Heart left ventricle (tissue), 16 donors: ENCODE results near the gene KCNJ5. TPM values are rescaled to one million over a fixed set of nuclear protein-coding genes. Genes with fewer than 3 reads are reported as not detected.
A peak's percentile ranks its signal among the peaks of the same experiment; 100 is the strongest.

Experiments
- ATAC-seq, 4 donors: fragments of 200-7000 bp; cut with Tn5 transposase; one replicate each; pipeline ENCODE4 v1.9.1; 2020 to 2022; ENCODE audit warnings: moderate library complexity in 4 of 4, mild to moderate bottlenecking in 3 of 4, moderate number of reproducible peaks in 1 of 4
- DNase-seq, 5 donors: peaks; one replicate each; pipeline ENCODE4 v3.0.0-alpha.2; 2020
- H3K27ac ChIP-seq, 12 donors: fragments of 200-600 bp; sonication (generic) in 4 of 12; one replicate each; pipeline versions ENCODE4 v1.5.0 to v1.8.0; 2016 to 2022; ENCODE audit warnings: mild to moderate bottlenecking in 2 of 12
- H3K27me3 ChIP-seq, 9 donors: fragments of 200-600 bp; sonication (generic) in 2 of 9; one replicate each; pipeline versions ENCODE4 v1.5.1 to v1.8.0; 2016 to 2022; ENCODE audit warnings: mild to moderate bottlenecking in 3 of 9
- H3K36me3 ChIP-seq, 9 donors: fragments of 200-600 bp; sonication (generic) in 2 of 9; one replicate each; pipeline versions ENCODE4 v1.5.0 to v1.8.0; 2018 to 2022; ENCODE audit warnings: mild to moderate bottlenecking in 2 of 9
- H3K4me1 ChIP-seq, 12 donors: fragments of 200-600 bp; sonication (generic) in 4 of 12; one replicate each; pipeline versions ENCODE4 v1.5.0 to v1.8.0; 2016 to 2022; ENCODE audit warnings: mild to moderate bottlenecking in 3 of 12
- H3K4me3 ChIP-seq, 12 donors: fragments of 200-600 bp; sonication (generic) in 4 of 12; one replicate each; pipeline versions ENCODE4 v1.5.0 to v1.8.0; 2017 to 2022; ENCODE audit warnings: mild to moderate bottlenecking in 9 of 12, moderate library complexity in 4 of 12
- H3K9me3 ChIP-seq, 12 donors: fragments of 200-600 bp; sonication (generic) in 4 of 12; one replicate each; pipeline versions ENCODE4 v1.5.0 to v1.8.0; 2016 to 2022; ENCODE audit warnings: mild to moderate bottlenecking in 1 of 12
- CTCF ChIP-seq, 12 donors: fragments of 200-600 bp; sonication (generic) in 4 of 12; IDR thresholded peaks; one replicate each; pipeline versions ENCODE4 v1.5.0 to v1.8.0; 2018 to 2022; ENCODE audit warnings: antibody characterized with exemption in 12 of 12, mild to moderate bottlenecking in 5 of 12
- POLR2A ChIP-seq, 2 donors: fragments of 450-650 bp; IDR thresholded peaks; one replicate each; pipeline ENCODE4 v1.6.1; 2017; ENCODE audit warnings: antibody characterized with exemption in 2 of 2, mild to moderate bottlenecking in 2 of 2, moderate library complexity in 2 of 2
- WGBS, 4 donors: extraction: QIAGEN DNeasy Blood & Tissue Kit in 2 of 4; methylation state at CpG; one replicate each; pipeline versions ENCODE4 v1.1.5 to v1.1.7; 2013 to 2018; 5-methylcytosine and 5-hydroxymethylcytosine counted together
- intact Hi-C, 10 donors: fragments of 100-400 bp; cut with DNase I; formaldehyde crosslinking; loops; one replicate each; pipeline versions ENCODE4 v1.11.1 to v1.14.2; 2022
- polyA plus RNA-seq, 2 donors: library from polyadenylated mRNA; stranded (reverse); fragments of 200-250 nt; gene quantifications; one replicate each; pipeline ENCODE4 v1.2.3, GENCODE V29; 2013
- total RNA-seq, 9 donors: library from RNA; depleted of rRNA in 2 of 9; stranded (reverse); fragments of >200 nt in 2 of 9; fragmentation: NEBNext Ultra II Directional in 3 of 9; extraction: Animal tissue kit (Norgen Biotek cat#: 25700) in 3 of 9; gene quantifications; one replicate each; pipeline versions ENCODE4 v1.1.0 to v1.2.4, GENCODE V29; 2016 to 2023
- donor health status: ischemic (EF 13 %, LVEDD 7.1; RV severe dilation, severe dysfunction).
- donor health status: healthy with polysubstance abuse.
- donor health status: DM: no; HTN: yes; CAD: no.
- donor health status: DM: no; HTN: no; CAD: no.
- donor health status: ischemic (EF 25% LVEDD 6.9; RV normal size, moderate dysfunction).
- donor health status: ischemic (EF 25% LVEDD 5.7; RV mildly dilated, moderate dysfunction).
- donor health status: healthy.
- donor health status: DM: yes; HTN: yes; CAD: no.
- donor health status: ischemic (EF 35%, LVEDD 5.7; RV mildly dilated, moderate dysfunction).
- donor health status: nonischemic (EF 11% LVEDD 7.7; RV severe dilation, severe dysfunction).
- donor health status: DM: yes; HTN: yes; CAD: no.
- donor health status: PGD.
- donor health status: ischemic (EF 29% LVEDD 5.4; RV normal size, mild dysfunction).
- donor health status: nonischemic (EF 23%, LVEDD 6.1; RV moderate dilation, normal function).

Gene KCNJ5
- total and polyA plus RNA-seq, 11 donors = 1.4 to 29.4 (median 6.0) TPM

DNA sequence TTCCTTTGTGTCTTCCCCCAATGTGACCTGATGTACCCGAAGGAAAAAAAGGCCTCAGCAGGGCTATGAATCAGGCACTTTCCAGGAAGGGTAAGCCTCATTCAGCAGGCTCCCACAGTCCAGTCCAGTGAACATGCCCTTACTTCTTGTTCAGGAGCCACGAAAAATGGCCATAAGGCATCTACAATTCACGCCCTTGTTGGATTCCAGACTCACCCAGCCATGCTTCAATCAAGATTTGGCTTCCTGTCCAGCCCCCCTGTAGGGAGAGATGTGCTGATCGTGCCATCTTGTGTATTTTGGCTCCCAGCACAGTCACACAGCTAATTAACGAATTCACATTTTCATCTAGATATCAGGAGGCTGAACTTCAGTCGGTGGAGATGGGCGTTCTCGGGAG lies 9.9 kb upstream of the KCNJ5 start:
- 88 to 93% (median 90%) methylated on average over 8 of the region's 8 CpGs for WGBS, 4 donors
- Histone ChIP-seq H3K36me3 (no peaks in the 10 kb centered on the region), H3K4me3 (no peak overlapping the region), H3K9me3 (no peaks in the 10 kb centered on the region), H3K27ac (no peak overlapping the region), H3K27me3 (peaks cover 0 to 18% (median 0%) of the 10 kb centered on the region in 9 donors), H3K4me1 (no peaks in the 10 kb centered on the region)
- ATAC-seq (no peak), DNase-seq (no peak)
- intact Hi-C loops = loop anchor here in 4 of 10 donors (5.0 to 10.0 kb wide), 4 partner anchors 234 to 846 kb away; no protein-coding TSS in a partner anchor
- TF ChIP-seq CTCF (IDR thresholded peaks at IDR 0.05) (no peak), POLR2A (IDR thresholded peaks at IDR 0.05) (no peak)

DNA sequence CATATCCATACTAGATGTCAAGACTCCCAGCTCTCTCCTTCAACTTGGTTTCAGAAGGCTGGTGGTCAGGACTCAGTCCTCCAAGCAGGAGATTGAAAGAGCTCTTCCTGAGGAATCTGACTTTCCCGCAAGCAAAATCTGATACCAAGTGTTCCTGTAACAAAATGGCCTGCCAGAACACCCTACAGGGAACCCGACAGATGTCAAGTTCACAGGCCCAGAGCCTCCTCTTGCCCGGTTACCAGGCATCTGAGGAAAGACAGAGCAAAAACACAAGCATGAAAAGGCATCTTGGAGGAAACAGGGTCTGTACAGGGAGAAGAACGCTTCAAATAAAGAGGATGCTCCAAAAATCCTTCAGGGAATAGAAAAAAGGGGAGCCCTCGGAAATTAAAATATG lies 8.7 kb upstream of the KCNJ5 start:
- H3K4me1 ChIP-seq = no peaks in the 10 kb centered on the region
- peaks cover 0 to 18% (median 0%) of the 10 kb centered on the region in 9 donors for H3K27me3 ChIP-seq
- no peaks in the 10 kb centered on the region for H3K36me3 ChIP-seq
- intact Hi-C loops = loop anchor here in 4 of 10 donors (2.0 to 10.0 kb wide), 5 partner anchors 74 to 848 kb away; no protein-coding TSS in a partner anchor
- H3K4me3 ChIP-seq = no peak overlapping the region
- H3K9me3 ChIP-seq = no peaks in the 10 kb centered on the region
- 66 to 74% (median 69%) methylated on average over 5 of the region's 5 CpGs for WGBS, 4 donors
- no peak for DNase-seq
- ATAC-seq = no peak
- TF ChIP-seq POLR2A (IDR thresholded peaks at IDR 0.05) (no peak), CTCF (IDR thresholded peaks at IDR 0.05) (no peak)
- H3K27ac ChIP-seq = no peak overlapping the region

DNA sequence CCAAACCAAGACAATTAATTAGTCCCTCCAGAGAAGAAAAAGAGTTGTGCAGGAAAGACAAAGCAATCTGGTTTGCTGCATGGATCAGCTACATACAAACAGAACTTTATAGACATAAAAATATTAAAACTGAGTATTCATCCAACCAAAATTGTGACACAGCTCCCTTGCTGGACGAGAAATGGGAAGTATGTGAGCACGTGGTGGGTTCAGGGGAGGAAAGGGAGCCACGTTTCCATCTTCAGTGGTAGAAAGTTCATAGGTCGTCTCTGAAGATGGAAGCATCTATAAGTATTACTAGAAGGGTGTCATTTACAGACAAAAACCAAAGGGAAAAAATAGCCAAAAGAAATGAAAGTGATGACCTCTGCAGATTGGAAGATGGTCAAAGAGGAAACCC lies 7.1 kb upstream of the KCNJ5 start:
- H3K27ac ChIP-seq = no peak overlapping the region
- 42 to 52% (median 48%) methylated on average over 4 of the region's 4 CpGs for WGBS, 4 donors
- H3K4me3 ChIP-seq = no peak overlapping the region
- H3K27me3 ChIP-seq = peaks cover 0 to 25% (median 0%) of the 10 kb centered on the region in 9 donors
- no peaks in the 10 kb centered on the region for H3K4me1 ChIP-seq
- H3K36me3 ChIP-seq = no peaks in the 10 kb centered on the region
- no peak for TF ChIP-seq CTCF (IDR thresholded peaks at IDR 0.05)
- no peak for TF ChIP-seq POLR2A (IDR thresholded peaks at IDR 0.05)
- no peak for DNase-seq
- ATAC-seq = no peak
- no peaks in the 10 kb centered on the region for H3K9me3 ChIP-seq
- intact Hi-C loops = loop anchor here (1.0 to 10.0 kb wide), 9 partner anchors 65 to 849 kb away; no protein-coding TSS in a partner anchor

DNA sequence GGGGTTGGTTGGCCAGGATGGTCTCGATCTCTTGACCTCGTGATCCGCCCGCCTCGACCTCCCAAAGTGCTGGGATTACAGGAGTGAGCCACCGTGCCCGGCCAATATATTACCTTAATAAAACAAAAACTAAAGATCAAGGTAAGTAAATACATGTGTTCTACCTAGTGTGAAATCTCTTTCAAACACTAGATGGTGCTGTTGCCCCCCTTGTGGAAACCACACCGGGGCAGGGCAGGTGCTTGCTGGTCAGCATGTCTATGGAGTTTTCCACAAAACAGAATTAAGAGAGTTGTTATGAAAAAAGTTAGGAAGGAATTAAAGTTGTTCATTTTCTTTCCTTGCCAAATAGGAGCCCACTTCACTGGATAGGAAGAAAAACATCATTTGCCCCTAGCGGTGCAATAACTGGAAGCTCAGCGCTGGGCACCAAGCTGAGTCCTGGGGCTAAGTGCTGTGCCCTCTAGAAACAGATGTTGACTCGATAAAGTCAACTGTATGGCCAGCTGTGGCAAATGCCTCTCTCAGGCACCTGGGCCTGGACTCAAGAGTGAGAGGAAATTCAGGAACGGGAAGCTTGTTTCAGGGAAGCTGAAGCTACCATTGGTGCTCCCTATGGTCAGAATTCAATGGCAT lies 6.3 kb upstream of the KCNJ5 start:
- no peak overlapping the region for H3K27ac ChIP-seq
- 28 to 31% (median 28%) methylated on average over 12 of the region's 12 CpGs for WGBS, 4 donors
- DNase-seq = peak in 3 of 5 donors; percentile 45 to 57 (median 53)

More for the DNA sequence above, 6.3 kb upstream of the KCNJ5 start:
- intact Hi-C loops = loop anchor here (1.0 to 10.0 kb wide), 9 partner anchors 64 to 850 kb away; no protein-coding TSS in a partner anchor
- H3K9me3 ChIP-seq = no peaks in the 10 kb centered on the region
- H3K4me1 ChIP-seq = no peaks in the 10 kb centered on the region
- peak; percentile 55 to 88 (median 80) for ATAC-seq
- no peaks in the 10 kb centered on the region for H3K36me3 ChIP-seq
- H3K27me3 ChIP-seq = peaks cover 0 to 30% (median 2%) of the 10 kb centered on the region in 9 donors
- TF ChIP-seq POLR2A (IDR thresholded peaks at IDR 0.05) (no peak), CTCF (IDR thresholded peaks at IDR 0.05) (peak; percentile 76 to 94 (median 86))
- no peak overlapping the region for H3K4me3 ChIP-seq
